ENCODE results near the gene PHPT1. TPM values are rescaled to one million over a fixed set of nuclear protein-coding genes. Genes with fewer than 3 reads are reported as not detected.
"Not testable (repeated sequence)": the region's sequence is repeated elsewhere in the genome, so short reads cannot be mapped to it uniquely, and the experiment has no call there.

The PHPT1 gene
- total RNA-seq, 2 donors from 2014 or later = 107 to 122 TPM

- not testable (repeated sequence) for H3K9ac ChIP-seq (ENCODE audit: extremely low read depth, low read length, poor library complexity, severe bottlenecking); H3K27ac Mint-ChIP-seq; H3K27me3 ChIP-seq (ENCODE audit: control insufficient read depth, insufficient read depth, low read length, poor library complexity, severe bottlenecking); H3K9me3 ChIP-seq (ENCODE audit: control insufficient read depth, low read length); H3K27ac ChIP-seq (ENCODE audit: low read depth, low read length); H3K4me3 ChIP-seq (ENCODE audit: low read length); H3K4me1 ChIP-seq (ENCODE audit: control insufficient read depth, insufficient read depth, low read length); H3K4me3 Mint-ChIP-seq; H3K36me3 Mint-ChIP-seq (ENCODE audit: low read depth); H3K36me3 ChIP-seq (ENCODE audit: control insufficient read depth, insufficient read depth, low read length)
- H3K27me3 Mint-ChIP-seq (ENCODE audit: insufficient read depth) = peaks cover 33% of the 10 kb centered on the region
- peaks cover 10% of the 10 kb centered on the region for H3K4me1 Mint-ChIP-seq
- TF ChIP-seq CTCF (conservative IDR thresholded peaks at IDR 0.05) = peak; percentile 84
- peak; percentile 83 for DNase-seq
- H3K9me3 Mint-ChIP-seq = peaks cover 12% of the 10 kb centered on the region
- WGBS, 2 experiments (ENCODE audit: insufficient coverage in 1 of 2, insufficient read length in 1 of 2) = 71 to 74% methylated on average over 38 to 99 of the region's 99 CpGs
Measured at GRCh38 chr9:136843801-136844740, 5.1 kb upstream of the PHPT1 start.

GRCh38 chr9:136844761-136845464 lies 4.3 kb upstream of the PHPT1 start:
- H3K36me3 ChIP-seq (ENCODE audit: control insufficient read depth, insufficient read depth, low read length) = no peaks in the 10 kb centered on the region
- H3K4me1 ChIP-seq (ENCODE audit: control insufficient read depth, insufficient read depth, low read length) = peaks cover 7% of the 10 kb centered on the region
- Mint-ChIP-seq H3K4me3 (no peak overlapping the region), H3K27me3 (ENCODE audit: insufficient read depth) (peaks cover 33% of the 10 kb centered on the region), H3K27ac (no peak overlapping the region), H3K36me3 (ENCODE audit: low read depth) (no peaks in the 10 kb centered on the region), H3K4me1 (peaks cover 11% of the 10 kb centered on the region), H3K9me3 (peaks cover 12% of the 10 kb centered on the region)
- H3K9me3 ChIP-seq (ENCODE audit: control insufficient read depth, low read length) = no peaks in the 10 kb centered on the region
- H3K27me3 ChIP-seq (ENCODE audit: control insufficient read depth, insufficient read depth, low read length, poor library complexity, severe bottlenecking) = no peaks in the 10 kb centered on the region
- H3K27ac ChIP-seq (ENCODE audit: low read depth, low read length) = no peak overlapping the region
- no peak overlapping the region for H3K4me3 ChIP-seq (ENCODE audit: low read length)
- DNase-seq = no peak
- 90 to 92% methylated on average over 38 to 88 of the region's 88 CpGs for WGBS, 2 experiments (ENCODE audit: insufficient coverage in 1 of 2, insufficient read length in 1 of 2)
- no peak for TF ChIP-seq CTCF (conservative IDR thresholded peaks at IDR 0.05)
- no peak overlapping the region for H3K9ac ChIP-seq (ENCODE audit: extremely low read depth, low read length, poor library complexity, severe bottlenecking)

- H3K27ac Mint-ChIP-seq = no peak overlapping the region
- H3K9ac ChIP-seq (ENCODE audit: extremely low read depth, low read length, poor library complexity, severe bottlenecking) = no peak overlapping the region
- H3K27me3 ChIP-seq (ENCODE audit: control insufficient read depth, insufficient read depth, low read length, poor library complexity, severe bottlenecking) = no peaks in the 10 kb centered on the region
- H3K4me1 ChIP-seq (ENCODE audit: control insufficient read depth, insufficient read depth, low read length) = peaks cover 13% of the 10 kb centered on the region
- no peaks in the 10 kb centered on the region for H3K36me3 Mint-ChIP-seq (ENCODE audit: low read depth)
- peak overlapping the region; percentile 78 for H3K4me3 Mint-ChIP-seq
- WGBS, 2 experiments (ENCODE audit: insufficient coverage in 1 of 2, insufficient read length in 1 of 2) = 97 to 98% methylated on average over 66 to 102 of the region's 102 CpGs
- peaks cover 9% of the 10 kb centered on the region for H3K4me1 Mint-ChIP-seq
- no peak overlapping the region for H3K27ac ChIP-seq (ENCODE audit: low read depth, low read length)
- H3K9me3 ChIP-seq (ENCODE audit: control insufficient read depth, low read length) = no peaks in the 10 kb centered on the region
- DNase-seq = no peak
- peaks cover 12% of the 10 kb centered on the region for H3K9me3 Mint-ChIP-seq
- no peak for TF ChIP-seq CTCF (conservative IDR thresholded peaks at IDR 0.05)
- H3K4me3 ChIP-seq (ENCODE audit: low read length) = no peak overlapping the region
- H3K27me3 Mint-ChIP-seq (ENCODE audit: insufficient read depth) = peaks cover 33% of the 10 kb centered on the region
- H3K36me3 ChIP-seq (ENCODE audit: control insufficient read depth, insufficient read depth, low read length) = peaks cover under 1% of the 10 kb centered on the region
Measured at GRCh38 chr9:136845465-136846260, 3.5 kb upstream of the PHPT1 start.

All from endodermal cell (in vitro differentiated cells).